GM21381 (cell line): ENCODE data around the gene MBLAC2.

Source experiments
- ATAC-seq: cut with Tn5 transposase; IDR thresholded peaks from one replicate; pipeline ENCODE4 v1.9.1; 2021; ENCODE audit warnings: mild to moderate bottlenecking, moderate library complexity; ENCODE audit not compliant: unreplicated experiment

The MBLAC2 gene

GRCh38 chr5:90472783-90473395 lies 1.7 kb downstream of the MBLAC2 start:
- ATAC-seq: peak; percentile 2

GRCh38 chr5:90461288-90461687 lies 13.3 kb downstream of the MBLAC2 start:
- ATAC-seq: no peak

GRCh38 chr5:90446961-90447360 lies 27.6 kb downstream of the MBLAC2 start:
- no peak for ATAC-seq

- no peak for ATAC-seq
These were observed 33.9 kb downstream of the MBLAC2 start for GRCh38 chr5:90440644-90441043.

- no peak for ATAC-seq
These were observed 36.5 kb downstream of the MBLAC2 start for GRCh38 chr5:90438100-90438499.

GRCh38 chr5:90437663-90438062 lies 36.9 kb downstream of the MBLAC2 start:
- no peak for ATAC-seq

- no peak for ATAC-seq
These were observed 40.4 kb downstream of the MBLAC2 start for GRCh38 chr5:90434116-90434714.

- ATAC-seq: peak; percentile 58
These were observed 50.3 kb downstream of the MBLAC2 start for GRCh38 chr5:90424245-90424644.

GRCh38 chr5:90421136-90421535 lies 53.4 kb downstream of the MBLAC2 start:
- ATAC-seq: no peak

GRCh38 chr5:90418214-90418613 lies 56.4 kb downstream of the MBLAC2 start:
- ATAC-seq: no peak

- no peak for ATAC-seq
These were observed 64.3 kb downstream of the MBLAC2 start for GRCh38 chr5:90410178-90410762.

GRCh38 chr5:90409318-90410177 lies 65.0 kb downstream of the MBLAC2 start, which contains the start of gene CETN3:
Gene CETN3, minus strand, starts transcription at chr5:90409756. Its CDS starts 95 bp downstream, at chr5:90409661.
- ATAC-seq: peak; percentile 89

GRCh38 chr5:90408571-90409317 lies 65.8 kb downstream of the MBLAC2 start:
- ATAC-seq: peak; percentile 6
